ENCODE results near the gene ZNF574.

- no peak for TF ChIP-seq SIRT6 (IDR thresholded peaks at IDR 0.05; ENCODE audit: low read length)
- no peak for TF ChIP-seq POLR2AphosphoS5 (IDR thresholded peaks at IDR 0.05; ENCODE audit: low read depth, low read length)
- TF ChIP-seq CTCF (IDR thresholded peaks at IDR 0.05; ENCODE audit: control extremely low read depth in 1 of 3, insufficient read depth in 1 of 3, low read depth in 1 of 3, low read length in 3 of 3): no peak
- no peak for TF ChIP-seq JUND (IDR thresholded peaks at IDR 0.05; ENCODE audit: low read length)
- no peak for TF ChIP-seq TAF1 (IDR thresholded peaks at IDR 0.05; ENCODE audit: low read depth, low read length)
- TF ChIP-seq EZH2 (IDR thresholded peaks at IDR 0.05; ENCODE audit: low read depth, low read length, severe bottlenecking): no peak
These were observed 42.6 kb upstream of the ZNF574 start for GRCh38 chr19:42033413-42033812.
